GM21529 (cell line): ENCODE data around the gene AMZ1.
A peak's percentile ranks its signal among the peaks of the same experiment; 100 is the strongest.
"Not testable (repeated sequence)": the region's sequence is repeated elsewhere in the genome, so short reads cannot be mapped to it uniquely, and the experiment has no call there.

Source experiments
- ATAC-seq: cut with Tn5 transposase; IDR thresholded peaks from one replicate; pipeline ENCODE4 v1.9.1; 2021; ENCODE audit not compliant: unreplicated experiment

Gene AMZ1

DNA sequence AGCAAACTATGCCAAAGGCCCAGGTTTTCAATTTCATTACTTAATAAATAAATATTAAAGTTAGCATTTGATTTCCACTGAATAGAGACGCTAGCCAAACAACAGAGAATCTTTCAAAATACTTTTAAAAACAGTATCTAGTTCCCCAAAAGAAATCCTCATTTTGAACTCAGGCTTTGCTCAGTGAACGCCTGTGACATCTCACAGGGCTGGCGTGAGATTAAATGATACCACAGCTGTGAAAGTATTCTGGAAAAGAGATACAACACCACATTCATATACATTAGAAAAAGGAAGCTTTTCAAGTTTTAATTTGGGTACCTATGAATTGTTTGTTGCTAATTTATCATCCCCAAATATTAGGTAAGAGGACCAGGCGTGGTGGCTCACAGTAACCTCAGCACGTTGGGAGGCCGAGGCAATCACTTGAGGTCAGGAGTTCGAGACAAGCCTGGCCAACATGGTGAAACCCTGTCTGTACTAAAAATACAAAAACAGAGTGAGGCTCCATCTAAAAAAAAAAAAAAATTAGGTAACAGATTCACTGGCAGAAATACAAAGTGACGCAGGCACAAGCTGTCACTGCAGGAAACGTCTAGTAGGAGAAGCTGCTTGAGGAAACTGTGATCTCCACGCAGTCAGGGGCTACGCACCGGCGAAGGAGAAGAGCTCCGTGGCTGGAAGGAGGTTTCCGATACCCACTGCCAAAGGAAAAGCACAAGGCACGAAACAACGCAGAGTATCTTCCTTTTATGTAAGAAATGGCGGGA lies 50.0 kb downstream of the AMZ1 start:
- ATAC-seq, result no peak

DNA sequence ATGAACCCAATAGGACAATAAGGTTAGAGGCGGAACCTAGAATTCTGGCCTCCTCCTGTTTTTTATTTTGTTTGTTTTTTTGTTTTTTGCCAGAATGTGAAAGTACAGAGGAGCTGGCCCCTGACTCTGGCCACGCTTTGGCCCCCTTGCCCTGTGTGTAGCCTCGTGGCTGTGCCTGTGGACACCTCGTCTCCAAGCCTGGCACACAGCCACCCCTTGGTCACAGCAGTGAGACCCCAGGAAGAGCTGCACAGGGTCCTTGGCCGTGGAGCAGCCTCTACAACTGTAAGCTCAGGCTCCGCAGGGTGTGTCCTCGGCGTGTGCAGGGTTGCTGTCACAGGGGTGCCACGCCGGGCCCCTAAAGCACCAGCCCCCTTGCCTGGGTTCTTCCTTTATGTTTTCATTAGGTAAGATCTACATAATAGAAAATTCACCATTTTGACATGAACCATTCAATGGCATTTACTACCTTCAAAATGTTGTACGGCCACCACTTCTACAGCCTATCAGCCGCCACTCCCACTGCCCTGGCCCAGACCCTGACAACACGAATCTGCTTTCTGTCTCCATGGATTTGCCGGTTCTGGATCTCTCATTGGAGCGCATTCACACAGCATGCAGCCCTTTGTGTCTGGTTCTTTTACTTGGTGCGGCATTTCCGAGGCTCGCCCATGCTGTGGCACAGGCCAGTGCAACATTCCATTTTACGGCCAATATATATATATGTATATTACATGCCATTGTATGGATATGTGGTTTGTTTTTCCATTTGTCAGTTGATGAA lies 51.0 kb downstream of the AMZ1 start:
- ATAC-seq, result no peak

DNA sequence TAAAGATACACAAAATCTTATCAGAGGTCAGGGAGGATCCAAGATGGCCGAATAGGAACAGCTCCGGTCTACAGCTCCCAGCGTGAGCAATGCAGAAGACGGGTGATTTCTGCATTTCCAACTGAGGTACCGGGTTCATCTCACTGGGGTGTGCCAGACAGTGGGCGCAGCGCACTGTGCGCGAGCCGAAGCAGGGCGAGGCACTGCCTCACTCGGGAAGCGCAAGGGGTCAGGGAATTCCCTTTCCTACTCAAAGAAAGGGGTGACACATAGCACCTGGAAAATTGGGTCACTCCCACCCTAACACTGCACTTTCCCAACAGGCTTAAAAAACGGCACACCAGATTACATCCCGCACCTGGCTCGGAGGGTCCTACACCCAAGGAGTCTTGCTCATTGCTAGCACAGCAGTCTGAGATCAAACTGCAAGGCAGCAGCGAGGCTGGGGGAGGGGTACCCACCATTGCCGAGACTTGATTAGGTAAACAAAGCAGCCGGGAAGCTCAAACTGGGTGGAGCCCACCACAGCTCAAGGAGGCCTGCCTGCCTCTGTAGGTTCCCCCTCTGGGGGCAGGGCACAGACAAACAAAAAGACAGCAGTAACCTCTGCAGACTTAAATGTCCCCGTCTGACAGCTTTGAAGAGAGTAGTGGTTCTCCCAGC lies 55.7 kb downstream of the AMZ1 start:
- ATAC-seq, result not testable (repeated sequence)

DNA sequence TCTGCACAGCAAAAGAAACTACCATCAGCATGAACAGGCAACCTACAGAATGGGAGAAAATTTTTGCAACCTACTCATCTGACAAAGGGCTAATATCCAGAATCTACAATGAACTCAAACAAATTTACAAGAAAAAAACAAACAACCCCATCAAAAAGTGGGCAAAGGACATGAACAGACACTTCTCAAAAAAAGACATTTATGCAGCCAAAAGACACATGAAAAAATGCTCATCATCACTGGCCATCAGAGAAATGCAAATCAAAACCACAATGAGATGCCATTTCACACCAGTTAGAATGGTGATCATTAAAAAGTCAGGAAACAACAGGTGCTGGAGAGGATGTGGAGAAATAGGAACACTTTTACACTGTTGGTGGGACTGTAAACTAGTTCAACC lies 60.7 kb downstream of the AMZ1 start:
- not testable (repeated sequence) for ATAC-seq

DNA sequence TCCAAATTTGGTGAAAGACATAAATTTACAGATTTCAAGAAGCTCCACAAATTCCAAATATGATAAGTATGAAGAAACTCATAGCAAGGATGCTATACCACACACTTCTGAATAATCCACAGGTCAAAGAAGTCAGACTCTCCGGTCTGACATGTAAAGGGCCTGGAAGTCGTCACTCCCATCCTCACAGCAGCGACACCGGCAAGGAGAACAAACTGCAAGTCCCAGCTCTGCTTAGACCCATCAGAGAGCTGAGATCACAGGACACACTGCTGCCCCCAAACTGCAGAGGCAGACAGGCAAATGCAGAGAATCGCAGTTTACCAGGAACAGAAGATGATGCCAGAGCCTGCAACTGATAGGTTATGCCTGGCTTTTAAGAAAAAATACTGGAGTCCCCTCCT lies 62.0 kb downstream of the AMZ1 start:
- no peak for ATAC-seq

DNA sequence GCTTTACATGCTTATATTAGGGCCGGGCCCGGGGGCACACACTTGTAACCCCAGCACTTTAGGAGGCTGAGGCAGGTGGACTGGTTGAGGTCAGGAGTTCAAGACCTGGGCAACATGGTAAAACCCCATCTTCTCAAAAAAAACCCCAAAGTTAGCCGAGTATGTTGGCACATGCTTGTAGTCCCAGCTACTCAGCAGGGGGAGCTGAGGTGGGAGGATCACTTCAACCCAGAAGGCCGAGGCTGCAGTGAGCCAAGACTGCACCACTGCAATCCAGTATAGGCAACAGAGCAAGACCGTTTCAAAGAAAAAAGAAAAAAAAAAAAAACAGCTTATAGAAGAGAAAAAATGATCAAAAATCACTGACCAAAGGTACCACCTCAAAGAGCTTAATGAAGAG lies 63.1 kb downstream of the AMZ1 start:
- ATAC-seq, result no peak

DNA sequence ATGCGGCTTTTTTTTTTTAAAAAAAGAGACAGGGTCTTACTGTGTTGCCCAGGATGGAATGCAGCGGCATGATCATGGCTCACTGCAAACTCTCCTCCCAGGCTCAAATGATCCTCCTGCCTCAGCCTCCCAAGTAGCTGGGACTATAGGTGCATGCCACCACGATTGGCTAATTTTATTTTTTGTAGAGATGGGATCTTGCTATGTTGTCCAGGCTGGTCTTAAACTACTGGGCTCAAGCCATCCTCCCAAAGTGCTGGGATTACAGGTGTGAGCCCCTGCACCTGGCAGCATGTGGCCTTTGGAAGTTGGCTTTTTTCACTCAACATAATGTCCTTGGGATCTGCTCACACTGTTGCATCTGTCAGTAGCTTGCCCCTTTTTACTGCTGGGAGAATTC lies 65.1 kb downstream of the AMZ1 start:
- no peak for ATAC-seq

DNA sequence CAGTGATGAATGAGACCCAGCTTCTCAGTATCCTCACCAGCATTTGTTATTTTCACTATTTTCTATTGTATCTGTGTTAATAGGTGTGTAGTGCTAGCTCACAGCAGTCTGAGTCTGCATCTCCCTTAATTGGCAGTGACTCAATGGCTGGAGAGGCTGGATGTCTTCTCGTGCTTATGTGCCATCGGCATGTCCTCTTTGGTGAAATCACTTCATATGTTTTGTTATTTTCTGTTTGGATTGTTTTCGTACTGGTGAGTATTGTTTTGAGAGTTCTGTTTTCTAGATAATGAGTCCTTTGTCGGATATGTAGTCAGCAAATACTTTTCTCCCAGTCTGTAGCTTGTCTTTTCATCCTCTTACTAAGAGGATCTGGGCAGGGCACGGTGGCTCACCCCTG lies 66.1 kb downstream of the AMZ1 start:
- no peak for ATAC-seq

DNA sequence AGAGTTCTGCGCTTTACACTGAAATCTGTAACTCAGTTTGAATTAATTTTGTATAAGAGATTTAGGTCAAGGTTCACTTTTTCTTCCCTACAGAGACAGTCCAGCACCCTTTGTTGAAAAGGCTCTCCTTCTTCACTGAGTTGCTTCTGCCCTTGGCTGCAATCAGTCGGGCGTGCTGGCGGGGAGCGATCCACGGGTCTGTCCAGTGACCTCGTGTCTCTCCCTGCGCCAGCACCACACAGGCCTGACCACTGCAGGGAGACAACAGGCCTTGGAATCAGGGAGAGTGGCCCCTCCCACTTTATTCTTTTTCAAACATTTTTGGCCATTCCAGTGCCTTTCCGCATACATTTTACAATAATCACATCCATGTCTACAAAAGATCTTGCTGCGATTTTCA lies 66.9 kb downstream of the AMZ1 start:
- ATAC-seq, result no peak

DNA sequence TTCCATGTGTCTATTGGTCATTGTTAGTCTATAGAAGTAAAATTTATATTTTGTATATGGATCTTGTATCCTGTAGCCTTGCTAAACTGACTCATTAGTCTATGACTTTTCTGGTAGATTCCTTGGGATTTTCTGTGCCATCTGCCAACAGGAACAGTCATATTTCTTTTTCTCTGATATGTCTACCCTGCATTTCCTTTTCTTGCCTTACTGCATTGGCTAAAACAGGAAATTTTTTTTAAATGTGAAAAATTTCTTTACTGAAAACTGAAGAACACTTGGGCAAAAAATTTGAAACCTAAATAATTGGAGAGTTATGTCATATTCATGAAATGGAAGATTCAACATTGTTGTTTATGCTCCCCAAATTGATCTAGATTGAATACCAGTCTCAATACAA lies 67.5 kb downstream of the AMZ1 start:
- ATAC-seq, result no peak

DNA sequence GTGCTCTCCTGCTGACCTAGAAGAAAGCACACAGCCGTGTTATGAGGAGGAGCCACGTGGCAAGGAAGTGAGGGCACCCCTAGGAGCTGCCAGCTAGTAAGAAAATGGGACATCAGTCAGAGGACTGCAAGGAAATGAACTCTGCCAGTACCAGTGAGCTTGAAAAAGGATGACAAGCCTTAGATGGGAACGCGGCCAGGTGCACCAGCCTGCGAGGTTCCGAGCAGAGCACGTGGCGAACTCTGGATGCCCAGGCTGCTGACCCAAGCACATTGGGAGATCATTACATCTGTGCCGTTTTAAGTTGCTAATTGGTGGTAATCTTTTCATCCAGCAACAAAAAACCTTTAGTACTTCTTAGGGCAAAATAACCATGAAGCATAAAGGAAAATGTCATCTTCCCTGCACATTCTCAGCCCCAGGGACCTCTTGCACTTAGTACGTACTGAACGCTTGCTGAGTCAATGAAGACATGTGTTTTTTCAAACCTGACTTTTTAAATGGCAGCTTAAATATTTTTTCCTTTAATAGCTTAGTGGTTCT lies 69.4 kb downstream of the AMZ1 start:
- ATAC-seq, result peak; percentile 2

DNA sequence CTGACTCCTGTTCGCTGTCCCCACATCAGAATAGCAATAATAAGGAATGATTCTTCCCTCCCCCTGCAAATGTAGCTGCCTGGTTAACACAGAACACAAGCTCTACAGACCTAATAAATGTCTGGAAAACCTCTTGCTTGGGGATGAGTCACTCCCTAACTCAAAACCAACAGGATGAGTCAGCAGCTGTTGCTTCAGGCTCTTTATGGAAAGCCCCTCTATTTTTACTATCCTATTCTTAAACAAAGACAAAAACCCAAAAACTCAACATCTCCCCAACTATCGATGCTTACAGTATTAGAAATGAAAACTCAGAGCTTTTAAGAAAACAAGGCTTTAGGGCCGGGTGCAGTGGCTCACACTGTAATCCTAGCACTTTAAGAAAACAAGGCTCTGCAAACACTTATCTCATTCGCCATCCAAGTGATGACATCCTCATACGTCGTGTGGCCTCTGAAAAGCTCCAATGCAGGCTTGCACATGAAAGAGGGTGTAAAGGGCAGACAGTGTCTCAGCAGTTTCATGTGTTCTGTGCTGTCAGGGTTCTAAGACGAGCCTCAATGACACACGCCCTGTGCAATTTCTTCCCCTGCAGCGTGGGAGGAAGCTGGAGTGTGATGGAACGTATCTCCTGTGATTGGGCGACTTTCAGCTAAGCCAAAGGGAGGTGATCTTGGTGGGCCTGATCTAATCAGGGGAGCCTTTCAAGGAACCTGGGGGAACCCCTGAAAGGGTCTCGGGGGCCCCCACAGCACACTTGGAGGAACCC lies 70.1 kb downstream of the AMZ1 start:
- peak; percentile 77 for ATAC-seq

DNA sequence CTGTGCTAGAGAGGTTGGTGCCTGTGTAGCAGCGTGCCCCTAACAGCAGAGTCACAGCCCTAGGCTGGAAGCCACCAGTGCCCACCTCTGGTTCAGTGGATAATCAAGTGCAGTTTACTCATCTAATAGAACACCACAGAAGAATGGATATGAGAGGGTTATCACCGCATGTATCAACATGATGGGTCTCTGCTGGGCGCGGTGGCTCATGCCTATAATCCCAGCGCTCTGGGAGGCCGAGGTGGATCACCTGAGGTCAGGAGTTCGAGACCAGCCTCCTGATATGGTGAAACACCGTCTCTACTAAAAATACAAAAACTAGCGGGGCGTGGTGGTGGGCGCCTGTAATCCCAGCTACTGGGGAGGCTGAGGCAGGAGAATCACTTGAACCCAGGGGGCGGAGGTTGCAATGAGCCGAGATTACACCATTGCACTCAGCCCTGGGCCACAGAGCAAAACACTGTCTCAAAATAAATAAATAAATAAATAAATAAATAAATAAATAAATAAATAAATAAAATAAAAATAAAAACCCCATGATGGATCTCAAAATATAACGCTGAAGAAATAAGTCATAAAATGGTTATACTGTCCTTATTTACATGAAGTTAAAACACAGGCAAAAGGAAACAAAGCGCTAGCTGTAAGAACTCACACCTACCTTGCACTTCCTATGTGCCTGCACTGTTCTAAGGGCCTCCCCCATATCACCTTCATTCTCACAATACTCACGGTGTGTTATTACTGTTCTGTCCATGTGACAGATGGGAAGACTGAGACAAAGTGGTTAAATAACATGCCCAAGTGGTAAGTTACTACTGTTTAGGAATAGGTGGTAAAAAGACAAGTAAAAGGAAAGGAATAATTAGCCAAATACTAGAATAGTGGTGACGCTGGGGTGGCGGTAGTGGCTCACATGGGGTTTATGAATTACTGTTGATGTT lies 70.9 kb downstream of the AMZ1 start:
- no peak for ATAC-seq

DNA sequence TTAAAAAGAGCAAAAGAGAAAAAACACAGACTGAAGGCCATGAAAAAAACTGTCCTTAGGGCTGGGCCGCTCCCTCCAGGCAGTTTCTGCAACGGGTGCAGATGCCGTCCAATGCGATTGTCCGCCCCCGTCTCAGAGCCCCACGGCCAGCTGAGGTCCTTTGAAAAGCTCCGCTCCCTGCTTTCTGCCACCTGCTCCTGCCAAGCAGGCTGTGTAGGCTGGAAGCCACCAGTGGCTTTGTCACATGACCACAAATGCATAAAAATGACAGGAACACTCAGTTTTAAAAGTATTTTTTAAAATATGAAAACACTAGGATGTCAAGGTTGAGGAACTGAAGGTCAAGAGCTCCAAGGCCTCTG lies 71.7 kb downstream of the AMZ1 start:
- no peak for ATAC-seq

DNA sequence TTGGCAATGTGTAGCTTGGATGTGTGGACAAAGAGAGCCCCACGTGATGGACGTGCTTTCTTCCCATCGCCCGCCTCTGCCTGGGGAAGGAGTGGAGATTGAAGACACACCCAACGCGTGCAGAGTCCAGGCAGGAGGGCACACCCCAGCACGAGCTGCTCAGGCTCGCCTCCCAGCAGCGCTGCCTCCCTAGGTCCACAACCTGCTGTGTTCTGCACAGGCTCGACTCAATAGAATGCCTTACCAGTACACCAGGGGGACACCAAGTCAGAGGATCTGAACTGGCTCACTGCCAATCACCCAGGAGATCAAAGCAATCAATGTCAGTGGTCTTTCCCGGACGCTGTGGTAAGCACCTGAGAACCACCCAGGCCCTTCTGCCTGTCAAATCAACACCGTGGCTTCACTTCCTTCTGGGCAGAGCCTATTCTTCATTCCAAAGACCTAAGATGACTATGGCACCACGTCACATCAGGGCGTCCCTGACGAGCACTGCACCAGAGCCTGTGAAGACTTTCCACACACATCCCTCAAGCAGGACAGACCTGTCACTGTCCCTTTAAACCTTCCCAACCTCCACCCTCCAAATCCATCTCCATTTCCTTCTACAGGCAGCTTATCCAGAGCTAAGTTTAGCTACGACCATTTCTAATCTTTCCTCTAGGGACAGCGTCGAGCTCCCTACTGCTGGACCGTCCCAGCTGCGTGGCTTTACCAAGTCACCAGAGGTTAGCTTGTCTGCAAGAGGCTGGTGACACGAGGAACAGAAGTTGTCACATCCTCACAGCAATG lies 72.3 kb downstream of the AMZ1 start:
- no peak for ATAC-seq

DNA sequence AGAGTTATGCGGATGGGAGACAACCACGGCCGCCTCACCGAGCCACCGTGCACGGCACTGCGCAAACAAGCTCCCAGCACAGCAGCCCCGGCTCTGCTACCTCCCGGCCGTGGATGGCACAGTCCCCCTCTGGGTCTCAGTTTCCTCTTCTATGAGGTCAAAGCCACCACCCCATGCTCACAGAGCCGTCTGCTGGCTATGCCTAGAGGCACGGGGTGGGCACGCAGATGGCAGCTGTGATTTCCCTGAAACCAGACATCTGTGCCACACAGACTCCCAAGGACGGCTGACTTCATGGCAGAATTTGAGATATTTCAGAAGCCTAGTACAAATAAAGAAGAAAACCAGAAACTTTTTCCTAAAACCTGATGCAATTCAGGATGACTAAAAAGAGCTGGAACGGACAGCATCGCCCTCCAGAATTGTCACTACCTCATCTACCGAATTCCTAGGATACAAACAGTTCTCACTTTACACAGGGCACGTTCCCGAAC lies 73.2 kb downstream of the AMZ1 start:
- ATAC-seq, result no peak

DNA sequence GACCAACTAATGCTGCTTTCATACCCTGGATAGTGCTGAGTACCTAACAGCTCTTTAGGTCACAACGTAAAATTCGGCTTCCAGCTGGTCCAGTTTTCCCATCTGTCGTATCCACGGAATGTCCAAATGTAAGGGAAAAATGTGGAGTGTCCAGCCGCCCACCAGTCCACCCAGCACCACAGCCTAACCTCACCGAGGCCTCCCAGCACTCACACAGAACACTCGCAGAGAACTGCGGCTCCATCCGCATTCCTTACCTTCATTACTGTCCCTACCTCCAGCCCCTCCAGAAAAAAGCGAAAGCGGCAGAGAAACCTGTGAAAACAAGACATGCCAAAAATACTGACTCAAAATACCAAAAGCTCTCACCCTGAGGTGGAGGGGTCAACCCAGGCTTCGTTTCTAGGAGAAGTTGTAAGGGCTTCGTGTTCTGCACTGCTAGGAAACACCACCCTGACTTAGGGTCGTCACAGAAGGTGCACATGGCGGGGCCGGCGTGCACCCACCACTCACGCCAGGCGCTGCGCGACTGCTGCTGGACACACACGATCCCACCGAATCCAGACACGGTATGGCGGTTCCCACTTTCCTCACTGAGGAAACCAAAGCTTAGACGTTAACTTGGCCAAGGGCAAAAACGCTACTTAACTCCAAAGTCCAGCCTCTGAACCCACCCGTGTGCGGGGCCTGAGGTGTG lies 73.9 kb downstream of the AMZ1 start:
- ATAC-seq, result no peak

DNA sequence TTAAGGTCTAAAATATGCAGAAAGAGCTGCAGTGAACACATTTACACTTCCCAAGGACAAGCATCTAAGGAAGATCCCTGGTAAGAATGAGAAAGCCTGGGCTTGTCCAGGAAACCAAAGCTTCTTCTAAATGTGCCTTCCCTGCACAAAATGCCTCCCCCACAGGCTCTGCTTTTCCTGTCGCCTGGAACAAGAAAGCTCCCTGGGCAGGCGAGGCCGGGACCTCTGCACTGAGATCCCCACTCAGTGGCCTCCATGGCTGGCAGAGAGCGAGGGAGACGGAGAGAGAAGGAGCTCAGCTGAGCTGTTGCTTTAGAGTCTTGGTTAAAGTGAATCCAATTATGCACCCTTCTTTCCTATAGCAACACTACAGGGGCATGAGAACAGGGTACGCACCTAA lies 75.6 kb downstream of the AMZ1 start:
- no peak for ATAC-seq
